GM21367 (cell line): Measurements from ENCODE around the gene SMCP.

Source experiments
- ATAC-seq: cut with Tn5 transposase; IDR thresholded peaks from one replicate; pipeline ENCODE4 v1.9.1; 2021; ENCODE audit not compliant: unreplicated experiment

SMCP gene

GRCh38 chr1:152886085-152886484, 8.0 kb downstream of the SMCP start:
- no peak for ATAC-seq

GRCh38 chr1:152886758-152887409, 8.8 kb downstream of the SMCP start:
- no peak for ATAC-seq

GRCh38 chr1:152888126-152888525, 10.0 kb downstream of the SMCP start:
- ATAC-seq, result no peak

GRCh38 chr1:152899027-152899426, 20.9 kb downstream of the SMCP start:
- ATAC-seq, result no peak

- no peak for ATAC-seq
Observed at GRCh38 chr1:152899883-152900282, 21.8 kb downstream of the SMCP start.

- ATAC-seq, result no peak
Observed at GRCh38 chr1:152901631-152902030, 23.5 kb downstream of the SMCP start.

- no peak for ATAC-seq
Observed at GRCh38 chr1:152902636-152903035, 24.5 kb downstream of the SMCP start.

GRCh38 chr1:152904688-152905440, 26.7 kb downstream of the SMCP start:
- no peak for ATAC-seq

GRCh38 chr1:152906023-152906565, 28.0 kb downstream of the SMCP start:
- ATAC-seq, result no peak

- ATAC-seq, result no peak
Observed at GRCh38 chr1:152907686-152908601, 29.8 kb downstream of the SMCP start, which contains the start of gene IVL. IVL (plus strand) TSS chr1:152908546; CDS start chr1:152909798, 1,252 bp downstream.

- ATAC-seq, result no peak
Observed at GRCh38 chr1:152909206-152909605, 31.1 kb downstream of the SMCP start.

- no peak for ATAC-seq
Observed at GRCh38 chr1:152912471-152912870, 34.3 kb downstream of the SMCP start.

GRCh38 chr1:152912900-152913299, 34.8 kb downstream of the SMCP start:
- ATAC-seq, result no peak

- ATAC-seq, result no peak
Observed at GRCh38 chr1:152917794-152918193, 39.7 kb downstream of the SMCP start.

- ATAC-seq, result no peak
Observed at GRCh38 chr1:152919071-152919470, 40.9 kb downstream of the SMCP start.

- no peak for ATAC-seq
Observed at GRCh38 chr1:152924191-152924590, 46.1 kb downstream of the SMCP start.

GRCh38 chr1:152926091-152926490, 48.0 kb downstream of the SMCP start:
- no peak for ATAC-seq

GRCh38 chr1:152928671-152929070, 50.5 kb downstream of the SMCP start:
- no peak for ATAC-seq

- ATAC-seq, result no peak
Observed at GRCh38 chr1:152932170-152932811, 54.2 kb downstream of the SMCP start.

- no peak for ATAC-seq
Observed at GRCh38 chr1:152933196-152933595, 55.1 kb downstream of the SMCP start.
